Measurements from ENCODE around the gene AK1. TPM values are rescaled to one million over a fixed set of nuclear protein-coding genes. Genes with fewer than 3 reads are reported as not detected.

The AK1 gene
- total RNA-seq, 1 experiment from 2014 or later, result 61.1 TPM

DNA sequence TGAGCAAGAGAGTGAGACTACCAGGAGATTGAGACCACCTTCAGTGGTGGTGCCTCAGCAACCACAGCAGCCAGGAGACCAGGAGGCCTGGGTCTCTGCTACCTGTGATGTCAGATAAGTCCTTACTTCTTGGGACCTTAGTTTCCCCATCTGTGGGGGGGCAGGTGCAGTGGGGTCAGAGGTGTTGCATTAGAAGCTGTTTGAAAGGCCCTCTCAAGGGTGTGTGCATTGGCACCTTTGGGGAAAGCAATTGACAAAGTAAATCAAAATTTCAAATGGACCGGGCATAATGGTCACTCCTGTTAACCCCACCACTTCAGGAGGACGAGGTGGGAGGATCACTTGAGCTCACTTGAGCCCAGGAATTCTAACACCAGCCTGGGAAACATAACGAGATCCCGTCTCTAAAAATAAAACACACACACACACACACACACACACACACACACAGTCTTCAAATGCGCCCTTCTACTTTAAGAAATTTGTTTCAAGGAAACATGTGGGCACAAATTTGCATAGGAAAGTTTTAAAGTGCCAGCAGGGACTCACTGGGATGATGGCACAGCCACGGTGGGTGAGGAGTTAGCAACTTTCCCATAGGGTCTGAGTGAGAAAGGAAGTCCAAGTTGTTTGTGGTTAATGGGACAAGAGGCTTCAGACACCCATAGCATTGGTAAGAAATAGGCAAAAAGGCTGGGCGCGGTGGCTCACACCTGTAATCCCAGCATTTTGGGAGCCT is 1.3 kb upstream of the AK1 start:
- Histone ChIP-seq H3K36me3 (ENCODE audit: control insufficient read depth in 1 of 2, insufficient read depth in 2 of 2, low read length in 2 of 2) (no peaks in the 10 kb centered on the region), H3K9me2 (ENCODE audit: insufficient read depth) (no peaks in the 10 kb centered on the region), H2AFZ (ENCODE audit: low read depth, low read length, poor library complexity, severe bottlenecking) (no peak overlapping the region), H3K4me2 (ENCODE audit: low read length) (no peak overlapping the region), H3K27me3 (ENCODE audit: insufficient read depth, low read length) (no peaks in the 10 kb centered on the region), H3K4me3 (replicated peaks in 1 of 2; ENCODE audit: low read depth in 1 of 2, low read length in 2 of 2) (no peak overlapping the region), H3K4me1 (ENCODE audit: control insufficient read depth in 1 of 2, insufficient read depth in 2 of 2, low read length in 2 of 2) (peaks cover 14 to 51% of the 10 kb centered on the region in 2 experiments), H3K79me2 (ENCODE audit: insufficient read depth, low read length) (no peaks in the 10 kb centered on the region; the same call in 1 of the 2 replicates), H4K20me1 (ENCODE audit: insufficient read depth) (no peaks in the 10 kb centered on the region), H3K9me3 (ENCODE audit: control insufficient read depth in 1 of 2, insufficient read depth in 1 of 2, low read depth in 1 of 2, low read length in 2 of 2) (no peaks in the 10 kb centered on the region), H3K27ac (ENCODE audit: low read depth, low read length) (no peak overlapping the region), H3K9ac (ENCODE audit: low read length) (no peak overlapping the region)
- POLR2A ChIA-PET, result no interaction called here
- intact Hi-C loops (cut with micrococcal nuclease), result no loop called here
- no peak for DNase-seq (ENCODE audit: low read depth, low spot score)
- ATAC-seq, result no peak
- BruUV-seq (replicated peaks), result no TSS peak
- RAD21 ChIA-PET (ENCODE audit: low non-redundant PET in 1 of 2, low total read pairs in 2 of 2, uncharacterized antibody in 2 of 2, unreplicated experiment in 2 of 2), result no interaction called here
- CTCF ChIA-PET, result interaction anchor here (2.2 kb wide), 1 partner anchor 9 kb away, joined by 4 read pairs; no protein-coding TSS in a partner anchor
- TF ChIP-seq RAD21 (IDR thresholded peaks at IDR 0.05; ENCODE audit: low read depth) (no peak), POLR2A (IDR thresholded peaks at IDR 0.05; ENCODE audit: borderline replicate concordance, extremely low read depth, insufficient read depth, insufficient read length) (no peak)

DNA sequence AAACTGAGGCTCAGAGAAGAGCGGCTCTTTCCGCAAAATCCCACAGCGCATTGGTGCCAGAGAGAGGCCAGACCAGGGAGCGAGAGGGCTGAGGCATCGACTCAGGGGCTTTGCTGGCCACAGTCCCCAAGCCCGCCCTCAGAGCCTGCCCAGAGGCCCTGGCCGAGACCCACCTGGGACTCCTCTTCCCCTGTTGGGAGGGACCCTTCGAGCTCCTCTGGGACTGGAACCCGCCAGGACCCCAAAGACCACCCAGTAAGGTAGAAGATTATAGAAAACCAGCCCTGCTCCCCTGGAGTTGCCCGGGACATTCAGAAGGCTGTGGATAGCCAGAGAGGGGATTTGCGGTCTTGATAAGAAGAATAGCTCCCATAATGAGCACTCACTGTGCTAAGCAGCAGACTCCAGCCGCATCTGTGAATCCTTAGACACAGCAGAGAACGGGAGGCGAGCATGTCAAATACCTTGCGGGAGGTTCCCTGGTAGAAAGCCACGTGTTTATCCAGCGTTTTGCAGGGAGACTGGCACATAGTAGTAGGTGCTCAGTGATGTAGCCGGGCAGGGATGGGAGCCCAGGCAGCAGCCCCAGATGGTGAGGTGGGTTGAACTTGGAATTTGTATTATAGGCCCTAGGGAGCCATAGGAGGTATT is 651 bp upstream of the AK1 start:
- peak overlapping the region; percentile 32; the same call in 1 of the 2 replicates for H3K27ac ChIP-seq (ENCODE audit: low read depth, low read length)
- H3K4me3 ChIP-seq (replicated peaks in 1 of 2; ENCODE audit: low read depth in 1 of 2, low read length in 2 of 2), result peak overlapping the region; percentile 58 to 68
- ATAC-seq (peak; percentile 15), DNase-seq (ENCODE audit: low read depth, low spot score) (no peak)
- H3K36me3 ChIP-seq (ENCODE audit: control insufficient read depth in 1 of 2, insufficient read depth in 2 of 2, low read length in 2 of 2), result no peaks in the 10 kb centered on the region
- H3K4me1 ChIP-seq (ENCODE audit: control insufficient read depth in 1 of 2, insufficient read depth in 2 of 2, low read length in 2 of 2), result peaks cover 14 to 50% of the 10 kb centered on the region in 2 experiments
- no peak overlapping the region for H2AFZ ChIP-seq (ENCODE audit: low read depth, low read length, poor library complexity, severe bottlenecking)
- H3K4me2 ChIP-seq (ENCODE audit: low read length), result peak overlapping the region; percentile 89
- H3K27me3 ChIP-seq (ENCODE audit: insufficient read depth, low read length), result no peaks in the 10 kb centered on the region
- no peaks in the 10 kb centered on the region for H3K9me3 ChIP-seq (ENCODE audit: control insufficient read depth in 1 of 2, insufficient read depth in 1 of 2, low read depth in 1 of 2, low read length in 2 of 2)
- CTCF ChIA-PET, result interaction anchor here (1.0 to 2.2 kb wide), 2 partner anchors 8 to 40 kb away, joined by 3 to 4 read pairs; no protein-coding TSS in a partner anchor
- intact Hi-C loops (cut with micrococcal nuclease), result no loop called here
- H3K9ac ChIP-seq (ENCODE audit: low read length), result peak overlapping the region; percentile 70
- RAD21 ChIA-PET (ENCODE audit: low non-redundant PET in 1 of 2, low total read pairs in 2 of 2, uncharacterized antibody in 2 of 2, unreplicated experiment in 2 of 2), result no interaction called here
- H3K79me2 ChIP-seq (ENCODE audit: insufficient read depth, low read length), result no peaks in the 10 kb centered on the region; the same call in 1 of the 2 replicates
- no peaks in the 10 kb centered on the region for H4K20me1 ChIP-seq (ENCODE audit: insufficient read depth)
- no peaks in the 10 kb centered on the region for H3K9me2 ChIP-seq (ENCODE audit: insufficient read depth)
- BruUV-seq (replicated peaks), result no TSS peak
- POLR2A ChIA-PET, result no interaction called here
- TF ChIP-seq EZH2 (IDR thresholded peaks at IDR 0.05) (no peak), EZH2phosphoT487 (IDR thresholded peaks at IDR 0.05; ENCODE audit: borderline replicate concordance) (no peak), ZNF274 (IDR thresholded peaks at IDR 0.05; ENCODE audit: low read depth, low read length) (no peak), EGR1 (IDR thresholded peaks at IDR 0.05; ENCODE audit: low read depth) (no peak), TCF7L2 (IDR thresholded peaks at IDR 0.05; ENCODE audit: borderline replicate concordance, extremely low read depth, insufficient read depth, insufficient read length) (no peak), POLR2A (IDR thresholded peaks at IDR 0.05; ENCODE audit: borderline replicate concordance, extremely low read depth, insufficient read depth, insufficient read length) (no peak), ELF1 (IDR thresholded peaks at IDR 0.05; ENCODE audit: borderline replicate concordance, low read depth) (no peak), POLR2AphosphoS5 (IDR thresholded peaks at IDR 0.05; ENCODE audit: low read depth, low read length) (no peak), JUND (IDR thresholded peaks at IDR 0.05) (no peak), RAD21 (IDR thresholded peaks at IDR 0.05; ENCODE audit: low read depth) (no peak)
- TF ChIP-seq, protein P1, sequence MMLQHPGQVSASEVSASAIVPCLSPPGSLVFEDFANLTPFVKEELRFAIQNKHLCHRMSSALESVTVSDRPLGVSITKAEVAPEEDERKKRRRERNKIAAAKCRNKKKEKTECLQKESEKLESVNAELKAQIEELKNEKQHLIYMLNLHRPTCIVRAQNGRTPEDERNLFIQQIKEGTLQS (IDR thresholded peaks at IDR 0.05), result no peak
- TF ChIP-seq, protein P2, sequence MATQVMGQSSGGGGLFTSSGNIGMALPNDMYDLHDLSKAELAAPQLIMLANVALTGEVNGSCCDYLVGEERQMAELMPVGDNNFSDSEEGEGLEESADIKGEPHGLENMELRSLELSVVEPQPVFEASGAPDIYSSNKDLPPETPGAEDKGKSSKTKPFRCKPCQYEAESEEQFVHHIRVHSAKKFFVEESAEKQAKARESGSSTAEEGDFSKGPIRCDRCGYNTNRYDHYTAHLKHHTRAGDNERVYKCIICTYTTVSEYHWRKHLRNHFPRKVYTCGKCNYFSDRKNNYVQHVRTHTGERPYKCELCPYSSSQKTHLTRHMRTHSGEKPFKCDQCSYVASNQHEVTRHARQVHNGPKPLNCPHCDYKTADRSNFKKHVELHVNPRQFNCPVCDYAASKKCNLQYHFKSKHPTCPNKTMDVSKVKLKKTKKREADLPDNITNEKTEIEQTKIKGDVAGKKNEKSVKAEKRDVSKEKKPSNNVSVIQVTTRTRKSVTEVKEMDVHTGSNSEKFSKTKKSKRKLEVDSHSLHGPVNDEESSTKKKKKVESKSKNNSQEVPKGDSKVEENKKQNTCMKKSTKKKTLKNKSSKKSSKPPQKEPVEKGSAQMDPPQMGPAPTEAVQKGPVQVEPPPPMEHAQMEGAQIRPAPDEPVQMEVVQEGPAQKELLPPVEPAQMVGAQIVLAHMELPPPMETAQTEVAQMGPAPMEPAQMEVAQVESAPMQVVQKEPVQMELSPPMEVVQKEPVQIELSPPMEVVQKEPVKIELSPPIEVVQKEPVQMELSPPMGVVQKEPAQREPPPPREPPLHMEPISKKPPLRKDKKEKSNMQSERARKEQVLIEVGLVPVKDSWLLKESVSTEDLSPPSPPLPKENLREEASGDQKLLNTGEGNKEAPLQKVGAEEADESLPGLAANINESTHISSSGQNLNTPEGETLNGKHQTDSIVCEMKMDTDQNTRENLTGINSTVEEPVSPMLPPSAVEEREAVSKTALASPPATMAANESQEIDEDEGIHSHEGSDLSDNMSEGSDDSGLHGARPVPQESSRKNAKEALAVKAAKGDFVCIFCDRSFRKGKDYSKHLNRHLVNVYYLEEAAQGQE (IDR thresholded peaks at IDR 0.05; ENCODE audit: low read depth), result no peak
